ENCODE results near the gene RABEP1. TPM values are rescaled to one million over a fixed set of nuclear protein-coding genes. Genes with fewer than 3 reads are reported as not detected.

Gene RABEP1
- 40.2 to 44.6 TPM (median 41.2 TPM) in 5 replicates for total RNA-seq (2022; extraction: Qiagen RNA extraction)

GRCh38 chr17:5281814-5282641 is at the start of gene RABEP1:
TSS of gene RABEP1 (plus strand) at chr17:5282284. CDS start at chr17:5282487, 203 bp downstream.

GRCh38 chr17:5234645-5235576 is 47.2 kb upstream of the RABEP1 start, which contains the start of gene SCIMP:
TSS of gene SCIMP (minus strand) at chr17:5234860. CDS start at chr17:5234755, 105 bp downstream.

GRCh38 chr17:5419356-5419958 is 137.4 kb downstream of the RABEP1 start, which contains the start of gene NUP88:
TSS of gene NUP88 (minus strand) at chr17:5419662. CDS start at chr17:5419650, 12 bp downstream.

GRCh38 chr17:5419959-5420653 is 138.0 kb downstream of the RABEP1 start, which contains the start of gene RPAIN:
TSS of gene RPAIN (plus strand) at chr17:5420182. CDS start at chr17:5420211, 29 bp downstream.

Other genes starting within 250 kb of the RABEP1 start
- gene SLC52A1, start 246.9 kb upstream of the RABEP1 start, total RNA-seq (2022; extraction: Qiagen RNA extraction) = 0.42 to 0.97 TPM (median 0.76 TPM) in 5 replicates
- 0.77 to 1.2 TPM (median 0.95 TPM) in 5 replicates for gene ZFP3, start 203.8 kb upstream of the RABEP1 start, total RNA-seq (2022; extraction: Qiagen RNA extraction)
- gene ZNF232, start 170.4 kb upstream of the RABEP1 start, total RNA-seq (2022; extraction: Qiagen RNA extraction) = 3.4 to 5.1 TPM (median 4.0 TPM) in 5 replicates
- gene USP6, start 166.3 kb upstream of the RABEP1 start, total RNA-seq (2022; extraction: Qiagen RNA extraction) = 0.01 to 0.06 TPM in 2 of 5 replicates, not detected in the others
- 0.97 to 1.7 TPM (median 1.4 TPM) in 5 replicates for gene ZNF594, start 90.4 kb upstream of the RABEP1 start, total RNA-seq (2022; extraction: Qiagen RNA extraction)
- not detected in 5 replicates for gene SCIMP, start 47.4 kb upstream of the RABEP1 start, total RNA-seq (2022; extraction: Qiagen RNA extraction)
- 76.6 to 112 TPM (median 81.3 TPM) in 5 replicates for gene NUP88, start 137.4 kb downstream of the RABEP1 start, total RNA-seq (2022; extraction: Qiagen RNA extraction)
- gene RPAIN, start 137.9 kb downstream of the RABEP1 start, total RNA-seq (2022; extraction: Qiagen RNA extraction) = 30.9 to 43.2 TPM (median 35.5 TPM) in 5 replicates
- gene C1QBP, start 156.9 kb downstream of the RABEP1 start, total RNA-seq (2022; extraction: Qiagen RNA extraction) = 547 to 578 TPM (median 564 TPM) in 5 replicates
- gene DHX33, start 186.7 kb downstream of the RABEP1 start, total RNA-seq (2022; extraction: Qiagen RNA extraction) = 23.8 to 30.0 TPM (median 27.2 TPM) in 5 replicates
- 91.2 to 114 TPM (median 108 TPM) in 5 replicates for gene DERL2, start 203.9 kb downstream of the RABEP1 start, total RNA-seq (2022; extraction: Qiagen RNA extraction)
- gene MIS12, start 204.3 kb downstream of the RABEP1 start, total RNA-seq (2022; extraction: Qiagen RNA extraction) = 14.2 to 16.7 TPM (median 15.1 TPM) in 5 replicates